Measurements from ENCODE around the gene MED23. TPM values are rescaled to one million over a fixed set of nuclear protein-coding genes. Genes with fewer than 3 reads are reported as not detected.

Gene MED23
- total RNA-seq, 2 experiments from 2014 or later = 30.2 to 34.2 TPM

GRCh38 chr6:131613296-131613925 is 14.6 kb downstream of the MED23 start:
- intact Hi-C loops (cut with micrococcal nuclease; ENCODE audit: unreplicated experiment) = no loop called here
- Histone ChIP-seq H3K4me1 (ENCODE audit: insufficient read depth, low read length, poor library complexity, severe bottlenecking) (no peaks in the 10 kb centered on the region), H3K9me3 (ENCODE audit: low read length) (no peaks in the 10 kb centered on the region), H3K4me2 (ENCODE audit: low read length) (no peak overlapping the region), H4K20me1 (ENCODE audit: insufficient read depth, low read length) (no peaks in the 10 kb centered on the region), H2AFZ (ENCODE audit: low read length) (no peak overlapping the region), H3K27ac (ENCODE audit: low read depth, low read length, poor library complexity, severe bottlenecking) (no peak overlapping the region), H3K9me2 (ENCODE audit: insufficient read depth, low read length) (no peaks in the 10 kb centered on the region), H3K79me2 (ENCODE audit: insufficient read depth, low read depth, low read length) (no peaks in the 10 kb centered on the region), H3K4me3 (ENCODE audit: low read depth, low read length, poor library complexity, severe bottlenecking) (no peak overlapping the region), H3K36me3 (ENCODE audit: insufficient read depth, low read length) (peaks cover 94% of the 10 kb centered on the region)
- ChIA-PET CTCF (ENCODE audit: unreplicated experiment) (no interaction called here), POLR2A (interaction anchor here (1.0 to 1.3 kb wide), 4 partner anchors 9 to 14 kb away, joined by 3 read pairs; partner anchors contain the start of gene MED23)
- no TSS peak for BruUV-seq (replicated peaks)
- TF ChIP-seq EZH2phosphoT487 (IDR thresholded peaks at IDR 0.05; ENCODE audit: borderline replicate concordance, low read depth, low read length) = no peak
- TF ChIP-seq CTCF (conservative IDR thresholded peaks at IDR 0.05; ENCODE audit: low read length) = no peak
- no peak for DNase-seq (ENCODE audit: low spot score)

DNA sequence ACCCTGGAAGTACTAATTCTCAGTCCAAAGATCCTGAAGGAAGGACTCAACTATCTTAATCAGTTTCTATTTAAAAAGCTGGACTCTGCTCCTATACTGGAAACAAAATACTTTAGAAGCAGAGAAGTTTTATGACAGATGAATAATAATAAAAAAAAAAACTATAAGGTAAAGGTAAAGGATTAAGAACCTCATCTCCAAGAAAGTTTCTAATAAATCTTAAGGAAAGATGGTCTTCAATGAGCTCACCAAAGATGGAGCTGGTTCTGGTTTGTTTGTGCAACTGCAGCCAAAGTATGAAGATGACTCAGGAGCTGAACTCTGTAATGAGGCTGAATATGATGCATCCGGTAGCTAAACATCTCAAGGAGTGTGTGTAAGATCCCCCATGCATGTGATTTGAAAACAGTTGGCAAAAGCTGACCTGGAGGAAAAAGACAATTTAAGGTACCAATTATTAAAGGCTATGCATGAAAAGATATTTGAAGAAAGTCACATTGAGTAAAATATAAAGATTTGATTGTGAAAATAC is 25.2 kb downstream of the MED23 start:
- Histone ChIP-seq H3K36me3 (ENCODE audit: insufficient read depth, low read length) (peaks cover 95% of the 10 kb centered on the region), H3K27ac (ENCODE audit: low read depth, low read length, poor library complexity, severe bottlenecking) (no peak overlapping the region), H3K4me1 (ENCODE audit: insufficient read depth, low read length, poor library complexity, severe bottlenecking) (no peaks in the 10 kb centered on the region), H3K9me2 (ENCODE audit: insufficient read depth, low read length) (no peaks in the 10 kb centered on the region), H3K4me3 (ENCODE audit: low read depth, low read length, poor library complexity, severe bottlenecking) (no peak overlapping the region), H3K9me3 (ENCODE audit: low read length) (no peaks in the 10 kb centered on the region), H3K79me2 (ENCODE audit: insufficient read depth, low read depth, low read length) (no peaks in the 10 kb centered on the region), H4K20me1 (ENCODE audit: insufficient read depth, low read length) (no peaks in the 10 kb centered on the region), H2AFZ (ENCODE audit: low read length) (no peak overlapping the region), H3K4me2 (ENCODE audit: low read length) (no peak overlapping the region)
- CTCF ChIA-PET (ENCODE audit: unreplicated experiment) = no interaction called here
- DNase-seq (ENCODE audit: low spot score) = no peak
- POLR2A ChIA-PET = interaction anchor here (1.1 to 1.3 kb wide), 2 partner anchors 11 to 20 kb away, joined by 3 to 4 read pairs; no protein-coding TSS in a partner anchor
- TF ChIP-seq CTCF (conservative IDR thresholded peaks at IDR 0.05; ENCODE audit: low read length) (no peak), EZH2phosphoT487 (IDR thresholded peaks at IDR 0.05; ENCODE audit: borderline replicate concordance, low read depth, low read length) (no peak)
- BruUV-seq (replicated peaks) = no TSS peak
- intact Hi-C loops (cut with micrococcal nuclease; ENCODE audit: unreplicated experiment) = no loop called here

DNA sequence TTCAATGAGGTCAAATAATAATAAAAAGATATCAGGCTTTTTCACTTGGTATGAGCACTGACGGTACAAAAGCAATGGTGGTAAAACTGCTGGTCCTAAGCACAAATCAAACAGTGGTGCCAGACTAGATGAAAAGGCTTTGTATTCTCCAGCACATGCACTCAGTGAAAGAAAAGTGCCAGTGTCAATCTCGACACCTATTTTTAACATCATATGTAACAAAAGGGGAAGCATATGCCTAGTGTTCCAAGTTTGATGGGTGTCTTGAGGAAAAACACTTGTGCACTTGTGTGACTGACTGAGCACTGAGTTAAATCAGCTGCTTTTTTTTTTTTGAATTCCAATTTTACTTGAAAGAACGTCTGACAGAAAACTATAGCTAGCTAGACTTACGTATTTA is 27.3 kb downstream of the MED23 start:
- H3K79me2 ChIP-seq (ENCODE audit: insufficient read depth, low read depth, low read length) = no peaks in the 10 kb centered on the region
- no peak overlapping the region for H3K4me2 ChIP-seq (ENCODE audit: low read length)
- H3K36me3 ChIP-seq (ENCODE audit: insufficient read depth, low read length) = peaks cover 94% of the 10 kb centered on the region
- TF ChIP-seq EZH2phosphoT487 (IDR thresholded peaks at IDR 0.05; ENCODE audit: borderline replicate concordance, low read depth, low read length) = no peak
- no peak for TF ChIP-seq CTCF (conservative IDR thresholded peaks at IDR 0.05; ENCODE audit: low read length)
- no peak for DNase-seq (ENCODE audit: low spot score)
- H4K20me1 ChIP-seq (ENCODE audit: insufficient read depth, low read length) = no peaks in the 10 kb centered on the region
- no peaks in the 10 kb centered on the region for H3K9me2 ChIP-seq (ENCODE audit: insufficient read depth, low read length)
- POLR2A ChIA-PET = interaction anchor here (0.7 to 1.2 kb wide), 6 partner anchors 9 to 71 kb away, joined by 3 to 6 read pairs (median 4); no protein-coding TSS in a partner anchor
- intact Hi-C loops (cut with micrococcal nuclease; ENCODE audit: unreplicated experiment) = no loop called here
- H3K4me1 ChIP-seq (ENCODE audit: insufficient read depth, low read length, poor library complexity, severe bottlenecking) = no peaks in the 10 kb centered on the region
- CTCF ChIA-PET (ENCODE audit: unreplicated experiment) = no interaction called here
- no peak overlapping the region for H3K4me3 ChIP-seq (ENCODE audit: low read depth, low read length, poor library complexity, severe bottlenecking)
- no TSS peak for BruUV-seq (replicated peaks)
- H2AFZ ChIP-seq (ENCODE audit: low read length) = no peak overlapping the region
- H3K9me3 ChIP-seq (ENCODE audit: low read length) = no peaks in the 10 kb centered on the region
- H3K27ac ChIP-seq (ENCODE audit: low read depth, low read length, poor library complexity, severe bottlenecking) = no peak overlapping the region
